Neural progenitor cell (in vitro differentiated cells): Measurements from ENCODE around the gene ASB10.

Source experiments
- EZH2 ChIP-seq: fragments of 200-600 bp; sonication (generic); IDR thresholded peaks from 2 replicates; pipeline ENCODE4 v1.6.1; 2017; ENCODE audit warnings: antibody characterized with exemption, mild to moderate bottlenecking, moderate library complexity
- TF ChIP-seq, protein P1 (sequence below): fragments of 200-600 bp; sonication (generic); IDR thresholded peaks from 2 replicates; pipeline ENCODE4 v1.5.1; 2017; ENCODE audit warnings: antibody characterized with exemption, mild to moderate bottlenecking

DNA sequence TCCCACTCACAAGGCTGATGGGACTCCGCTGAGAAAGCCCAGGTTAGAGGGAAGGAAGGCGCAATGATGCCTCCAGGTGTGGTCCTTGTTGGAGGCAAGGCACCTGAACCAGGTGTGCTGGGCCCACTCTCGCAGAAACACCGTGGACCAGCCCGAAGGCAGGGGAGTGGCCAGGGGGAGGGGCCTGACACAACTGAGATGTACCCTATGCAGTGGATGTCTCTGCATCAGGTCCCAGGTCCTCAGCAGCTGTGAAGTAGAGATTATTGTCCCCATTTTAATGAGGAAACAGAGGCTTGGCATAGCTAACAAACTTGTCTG is 51.6 kb downstream of the ASB10 start:
- TF ChIP-seq, protein P1, sequence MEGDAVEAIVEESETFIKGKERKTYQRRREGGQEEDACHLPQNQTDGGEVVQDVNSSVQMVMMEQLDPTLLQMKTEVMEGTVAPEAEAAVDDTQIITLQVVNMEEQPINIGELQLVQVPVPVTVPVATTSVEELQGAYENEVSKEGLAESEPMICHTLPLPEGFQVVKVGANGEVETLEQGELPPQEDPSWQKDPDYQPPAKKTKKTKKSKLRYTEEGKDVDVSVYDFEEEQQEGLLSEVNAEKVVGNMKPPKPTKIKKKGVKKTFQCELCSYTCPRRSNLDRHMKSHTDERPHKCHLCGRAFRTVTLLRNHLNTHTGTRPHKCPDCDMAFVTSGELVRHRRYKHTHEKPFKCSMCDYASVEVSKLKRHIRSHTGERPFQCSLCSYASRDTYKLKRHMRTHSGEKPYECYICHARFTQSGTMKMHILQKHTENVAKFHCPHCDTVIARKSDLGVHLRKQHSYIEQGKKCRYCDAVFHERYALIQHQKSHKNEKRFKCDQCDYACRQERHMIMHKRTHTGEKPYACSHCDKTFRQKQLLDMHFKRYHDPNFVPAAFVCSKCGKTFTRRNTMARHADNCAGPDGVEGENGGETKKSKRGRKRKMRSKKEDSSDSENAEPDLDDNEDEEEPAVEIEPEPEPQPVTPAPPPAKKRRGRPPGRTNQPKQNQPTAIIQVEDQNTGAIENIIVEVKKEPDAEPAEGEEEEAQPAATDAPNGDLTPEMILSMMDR = no peak
- TF ChIP-seq EZH2 = no peak
